ENCODE data around the gene MUCL3.
A peak's percentile ranks its signal among the peaks of the same experiment; 100 is the strongest.

DNA sequence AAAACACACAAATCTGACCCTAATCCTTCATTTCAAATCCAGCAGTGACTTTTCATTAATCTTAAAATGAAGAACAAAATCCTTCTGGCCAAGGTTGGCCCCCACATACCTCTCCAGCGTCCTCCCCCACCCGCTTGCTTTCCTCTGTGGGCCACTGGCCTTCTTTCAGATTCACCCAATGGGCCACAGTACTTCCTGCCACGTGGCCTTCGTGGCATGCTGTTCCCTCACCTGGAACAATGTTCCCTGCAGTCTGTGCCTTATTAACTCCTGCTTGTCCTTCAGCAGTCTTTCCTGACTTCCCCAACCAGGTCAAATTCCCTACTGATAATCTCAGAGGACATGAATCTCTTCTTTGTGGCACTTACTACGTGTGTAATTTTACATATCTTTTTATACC, 38.1 kb upstream of the MUCL3 start:
- peak; percentile 51; the same call in 1 of the 2 replicates for TF ChIP-seq MAX (IDR thresholded peaks at IDR 0.05)
- no peak for TF ChIP-seq REST (IDR thresholded peaks at IDR 0.05; ENCODE audit: low read depth)
- TF ChIP-seq TEAD4 (IDR thresholded peaks at IDR 0.05) = no peak
- no peak for TF ChIP-seq TCF12 (IDR thresholded peaks at IDR 0.05; ENCODE audit: low read depth)
- no peak for TF ChIP-seq ZBTB7A (IDR thresholded peaks at IDR 0.05; ENCODE audit: low read depth)
- TF ChIP-seq NFIC (IDR thresholded peaks at IDR 0.05) = no peak
- TF ChIP-seq CREB1 (IDR thresholded peaks at IDR 0.05; ENCODE audit: low read depth) = no peak
- TF ChIP-seq FOXM1 (IDR thresholded peaks at IDR 0.05; ENCODE audit: borderline replicate concordance, low read depth) = no peak
- TF ChIP-seq, protein P1, sequence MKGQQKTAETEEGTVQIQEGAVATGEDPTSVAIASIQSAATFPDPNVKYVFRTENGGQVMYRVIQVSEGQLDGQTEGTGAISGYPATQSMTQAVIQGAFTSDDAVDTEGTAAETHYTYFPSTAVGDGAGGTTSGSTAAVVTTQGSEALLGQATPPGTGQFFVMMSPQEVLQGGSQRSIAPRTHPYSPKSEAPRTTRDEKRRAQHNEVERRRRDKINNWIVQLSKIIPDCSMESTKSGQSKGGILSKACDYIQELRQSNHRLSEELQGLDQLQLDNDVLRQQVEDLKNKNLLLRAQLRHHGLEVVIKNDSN (IDR thresholded peaks at IDR 0.05) = peak; percentile 71
- TF ChIP-seq EP300 (IDR thresholded peaks at IDR 0.05; ENCODE audit: borderline replicate concordance) = no peak
- no peak for TF ChIP-seq TAF1 (IDR thresholded peaks at IDR 0.05; ENCODE audit: low read depth)
- TF ChIP-seq CEBPB (IDR thresholded peaks at IDR 0.05) = no peak
- TF ChIP-seq EGR1 (IDR thresholded peaks at IDR 0.05) = no peak

All from Ishikawa (cell line).